GM23338 (cell line): ENCODE results near the gene OR52E5. TPM values are rescaled to one million over a fixed set of nuclear protein-coding genes. Genes with fewer than 3 reads are reported as not detected.

Source experiments
- ATAC-seq: fragments of 200-7000 bp; cut with Tn5 transposase; 3 replicates; pipeline ENCODE4 v1.9.1; 2020
- DNase-seq: peaks from one replicate; pipeline ENCODE4 v3.0.0-alpha.2; 2015; ENCODE audit warnings: low spot score
- H2AFZ ChIP-seq: fragments of 200-600 bp; sonication (generic); 2 replicates; pipeline ENCODE4 v1.8.0; 2016; ENCODE audit warnings: antibody characterized with exemption, mild to moderate bottlenecking, moderate library complexity
- H3F3A ChIP-seq: fragments of 200-600 bp; sonication (generic); replicated peaks from 2 replicates; pipeline ENCODE4 v1.8.0; 2017; ENCODE audit warnings: antibody characterized with exemption, mixed run types, low read depth
- H3K27ac ChIP-seq: fragments of 200-600 bp; sonication (generic); 2 replicates; pipeline ENCODE4 v1.6.1; 2016; ENCODE audit warnings: low read depth
- H3K27me3 ChIP-seq: fragments of 200-600 bp; sonication (generic); 2 replicates; pipeline ENCODE4 v1.8.0; 2016; ENCODE audit warnings: mild to moderate bottlenecking, mixed run types, moderate library complexity; ENCODE audit not compliant: insufficient read depth
- H3K36me3 ChIP-seq: fragments of 200-600 bp; sonication (generic); 2 replicates; pipeline ENCODE4 v1.8.0; 2016; ENCODE audit warnings: mild to moderate bottlenecking; ENCODE audit not compliant: insufficient read depth
- H3K4me1 ChIP-seq: fragments of 200-600 bp; sonication (generic); 2 replicates; pipeline ENCODE4 v1.8.0; 2016; ENCODE audit warnings: mild to moderate bottlenecking, moderate library complexity; ENCODE audit not compliant: insufficient read depth
- H3K4me2 ChIP-seq: fragments of 200-600 bp; sonication (generic); 2 replicates; pipeline ENCODE4 v1.7.1; 2017; ENCODE audit warnings: mixed run types
- H3K4me3 ChIP-seq: fragments of 200-600 bp; sonication (generic); 2 replicates; pipeline ENCODE4 v1.6.1; 2016; ENCODE audit warnings: mixed run types
- H3K79me2 ChIP-seq: fragments of 200-600 bp; sonication (generic); replicated peaks from 2 replicates; pipeline ENCODE4 v1.8.0; 2017; ENCODE audit warnings: mild to moderate bottlenecking; ENCODE audit not compliant: insufficient read depth
- H3K9me2 ChIP-seq: fragments of 200-600 bp; sonication (generic); 2 replicates; pipeline ENCODE4 v1.8.0; 2017; ENCODE audit not compliant: insufficient read depth
- H4K20me1 ChIP-seq: fragments of 200-600 bp; sonication (generic); replicated peaks from 2 replicates; pipeline ENCODE4 v1.8.0; 2017; ENCODE audit warnings: mild to moderate bottlenecking; ENCODE audit not compliant: insufficient read depth
- H3K27ac Mint-ChIP-seq: 2 replicates; pipeline ENCODE4 v1.8.0; 2020; ENCODE audit warnings: inconsistent platforms, mild to moderate bottlenecking, moderate library complexity, mixed read lengths
- H3K27me3 Mint-ChIP-seq: 3 replicates; pipeline ENCODE4 v1.8.0; 2022; ENCODE audit warnings: low read depth, mild to moderate bottlenecking, moderate library complexity, mixed read lengths, inconsistent platforms; ENCODE audit not compliant: insufficient read depth, poor library complexity
- H3K36me3 Mint-ChIP-seq: 3 replicates; pipeline ENCODE4 v1.8.0; 2021; ENCODE audit warnings: low read depth, mild to moderate bottlenecking, inconsistent platforms, moderate library complexity, mixed read lengths
- H3K4me1 Mint-ChIP-seq: 3 replicates; pipeline ENCODE4 v1.8.0; 2020; ENCODE audit warnings: mild to moderate bottlenecking, inconsistent platforms, mixed read lengths
- H3K4me3 Mint-ChIP-seq: 3 replicates; pipeline ENCODE4 v1.8.0; 2021; ENCODE audit warnings: moderate library complexity, mild to moderate bottlenecking, inconsistent platforms, mixed read lengths
- H3K9me3 Mint-ChIP-seq: 3 replicates; pipeline ENCODE4 v1.8.0; 2020; ENCODE audit warnings: moderate library complexity, mild to moderate bottlenecking, inconsistent platforms, mixed read lengths
- CREB1 ChIP-seq: fragments of 250-450 bp; sonication (Bioruptor Pico); IDR thresholded peaks from 2 replicates; pipeline ENCODE4 v1.5.0; 2020; ENCODE audit warnings: low read depth, mild to moderate bottlenecking, moderate library complexity
- ETS1 ChIP-seq: IDR thresholded peaks from 2 replicates; pipeline ENCODE4 v1.6.1; 2016; ENCODE audit warnings: antibody characterized with exemption
- EZH2 ChIP-seq: fragments of 200-600 bp; sonication (generic); IDR thresholded peaks from one replicate; pipeline ENCODE4 v1.8.0; 2017; ENCODE audit warnings: antibody characterized with exemption, mild to moderate bottlenecking, low read depth; ENCODE audit not compliant: unreplicated experiment
- EZH2phosphoT487 ChIP-seq: fragments of 200-600 bp; sonication (generic); IDR thresholded peaks from one replicate; pipeline ENCODE4 v1.8.1; 2018; ENCODE audit warnings: antibody characterized with exemption; ENCODE audit not compliant: unreplicated experiment
- JUNB ChIP-seq: IDR thresholded peaks from one replicate; pipeline ENCODE4 v1.6.1; 2016; ENCODE audit warnings: antibody characterized with exemption; ENCODE audit not compliant: unreplicated experiment
- NANOG ChIP-seq: IDR thresholded peaks from 2 replicates; pipeline ENCODE4 v1.6.1; 2016; ENCODE audit warnings: antibody characterized with exemption, borderline replicate concordance
- POLR2AphosphoS5 ChIP-seq: IDR thresholded peaks from 2 replicates; pipeline ENCODE4 v1.6.1; 2016; ENCODE audit warnings: antibody characterized with exemption, low read depth
- REST ChIP-seq: IDR thresholded peaks from one replicate; pipeline ENCODE4 v1.6.1; 2018; ENCODE audit warnings: antibody characterized with exemption; ENCODE audit not compliant: unreplicated experiment
- STAT1 ChIP-seq: IDR thresholded peaks from one replicate; pipeline ENCODE4 v1.6.1; 2016; ENCODE audit warnings: antibody characterized with exemption; ENCODE audit not compliant: unreplicated experiment
- ZNF462 ChIP-seq: fragments of 250-450 bp; sonication (Bioruptor Pico); IDR thresholded peaks from 2 replicates; pipeline ENCODE4 v1.5.0; 2020; ENCODE audit warnings: mild to moderate bottlenecking, moderate library complexity
- polyA plus RNA-seq: library from polyadenylated mRNA; unstranded; fragments of >200 nt; fragmentation: Nextera tagmentation; extraction: Ambion mirVana; gene quantifications from 2 replicates; pipeline ENCODE4 v1.2.1, GENCODE V29; 2016
- total RNA-seq: library from RNA; depleted of rRNA; stranded (reverse); fragments of >200 nt; shearing (Covaris generic); gene quantifications from 2 replicates; pipeline ENCODE4 v1.2.3, GENCODE V29; 2014

The OR52E5 gene
- total and polyA plus RNA-seq, 2 experiments from 2014 or later: not detected

DNA sequence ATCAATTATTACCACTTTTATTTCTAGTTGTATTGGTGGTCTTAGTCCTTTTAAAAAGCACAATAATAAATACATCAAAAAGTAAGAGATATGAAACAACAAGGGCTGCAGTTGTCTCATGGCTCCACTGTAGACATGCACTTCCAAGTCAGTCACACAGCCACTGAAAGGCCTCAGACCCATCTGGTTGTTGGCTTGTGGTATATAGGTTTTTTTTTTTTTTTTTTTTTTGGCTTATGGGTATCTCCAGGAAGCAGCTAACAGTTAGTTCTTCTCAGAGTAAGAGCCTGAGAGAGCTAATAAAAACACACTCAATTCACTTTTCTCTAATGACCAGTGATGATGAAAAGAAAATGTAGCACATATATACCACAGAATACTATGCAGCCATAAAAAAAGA lies 45.3 kb upstream of the OR52E5 start:
- no peak overlapping the region for H3K27ac ChIP-seq
- H3K27me3 ChIP-seq: no peaks in the 10 kb centered on the region
- TF ChIP-seq POLR2AphosphoS5 (no peak), EZH2phosphoT487 (no peak), JUNB (no peak), CREB1 (CRISPR knock-in tag) (no peak), ZNF462 (CRISPR knock-in tag) (no peak), EZH2 (no peak), STAT1 (no peak), NANOG (no peak), REST (no peak), ETS1 (no peak)
- H3F3A ChIP-seq: no peaks in the 10 kb centered on the region
- H2AFZ ChIP-seq: no peak overlapping the region
- Mint-ChIP-seq H3K9me3 (peaks cover 3% of the 10 kb centered on the region; the same call in 1 of the 3 replicates), H3K27ac (no peak overlapping the region), H3K27me3 (no peaks in the 10 kb centered on the region), H3K36me3 (no peaks in the 10 kb centered on the region), H3K4me1 (no peaks in the 10 kb centered on the region), H3K4me3 (no peak overlapping the region)
- 0 out of 2 replicates have a peak, but pooled peaks cover 2% of the 10 kb centered on the region for H3K9me2 ChIP-seq
- H3K79me2 ChIP-seq: no peaks in the 10 kb centered on the region
- no peaks in the 10 kb centered on the region for H4K20me1 ChIP-seq
- H3K4me3 ChIP-seq: no peak overlapping the region
- H3K36me3 ChIP-seq: no peaks in the 10 kb centered on the region
- ATAC-seq: no peak
- H3K4me1 ChIP-seq: no peaks in the 10 kb centered on the region
- DNase-seq: no peak
- H3K4me2 ChIP-seq: no peak overlapping the region
